Natural killer cell (primary cell): ENCODE data around the gene STMN3. TPM values are rescaled to one million over a fixed set of nuclear protein-coding genes. Genes with fewer than 3 reads are reported as not detected.

Experiments
- ATAC-seq, 3 donors: fragments of 150-1000 bp in 2 of 3; fragments of 200-7000 bp in 1 of 3; cut with Tn5 transposase; 1 replicate in 1 of 3; 2 replicates in 2 of 3; pipeline ENCODE4 v1.10.0; 2021; ENCODE audit warnings: mild to moderate bottlenecking in 2 of 3, moderate library complexity in 2 of 3
- DNase-seq, 2 donors: peaks; one replicate each; pipeline versions ENCODE4 v3.0.0 to v3.0.0-alpha.2; 2013 to 2021; ENCODE audit warnings: mixed read lengths in 1 of 2
- H3K27ac ChIP-seq: one replicate; pipeline ENCODE4 v1.5.1; 2013; ENCODE audit warnings: mild to moderate bottlenecking, low read length
- H3K27me3 ChIP-seq: one replicate; pipeline ENCODE4 v1.6.1; 2013; ENCODE audit warnings: low read length; ENCODE audit not compliant: control insufficient read depth, insufficient read depth
- H3K36me3 ChIP-seq: one replicate; pipeline ENCODE4 v1.6.1; 2013; ENCODE audit warnings: low read length; ENCODE audit not compliant: control insufficient read depth, insufficient read depth
- H3K4me1 ChIP-seq: one replicate; pipeline ENCODE4 v1.6.1; 2013; ENCODE audit warnings: low read length; ENCODE audit not compliant: control insufficient read depth, insufficient read depth
- H3K4me3 ChIP-seq: one replicate; pipeline ENCODE4 v1.5.1; 2013; ENCODE audit warnings: low read length
- H3K9me3 ChIP-seq: one replicate; pipeline ENCODE4 v1.6.1; 2013; ENCODE audit warnings: low read length; ENCODE audit not compliant: control insufficient read depth, insufficient read depth
- H3K27ac Mint-ChIP-seq, 2 donors: one replicate each; pipeline ENCODE4 v1.8.0; 2022; ENCODE audit warnings: mild to moderate bottlenecking in 2 of 2, mixed read lengths in 2 of 2, moderate library complexity in 1 of 2
- H3K27me3 Mint-ChIP-seq, 2 donors: one replicate each; pipeline ENCODE4 v1.8.0; 2022; ENCODE audit warnings: low read depth in 2 of 2, mixed read lengths in 2 of 2
- H3K36me3 Mint-ChIP-seq: one replicate; pipeline ENCODE4 v1.8.0; 2022; ENCODE audit warnings: mixed read lengths
- H3K4me1 Mint-ChIP-seq, 2 donors: one replicate each; pipeline ENCODE4 v1.8.0; 2022; ENCODE audit warnings: mixed read lengths in 2 of 2
- H3K4me3 Mint-ChIP-seq: one replicate; pipeline ENCODE4 v1.8.0; 2022; ENCODE audit warnings: mild to moderate bottlenecking, moderate library complexity, mixed read lengths
- H3K9me3 Mint-ChIP-seq, 2 donors: one replicate each; pipeline ENCODE4 v1.8.0; 2022; ENCODE audit warnings: mixed read lengths in 2 of 2
- CTCF ChIP-seq: fragments of 200-600 bp; IDR thresholded peaks from one replicate; pipeline ENCODE4 v1.8.0; 2022; ENCODE audit warnings: antibody characterized with exemption
- WGBS: methylation state at CpG from one replicate; pipeline ENCODE4 v1.1.7; 2013; ENCODE audit warnings: missing lambda C conversion rate; ENCODE audit not compliant: insufficient coverage; 5-methylcytosine and 5-hydroxymethylcytosine counted together
- intact Hi-C: fragments of 100-400 bp; cut with micrococcal nuclease; formaldehyde crosslinking; loops from one replicate; pipeline ENCODE4 v1.14.2; 2022
- total RNA-seq, 4 donors: library from RNA; stranded (reverse); fragments of 120-200 nt in 1 of 4; gene quantifications; one replicate each; pipeline versions ENCODE4 v1.2.3 to v1.2.4, GENCODE V29; 2013 to 2022

Gene STMN3
- total RNA-seq, 3 donors from 2014 or later (not counting 1 experiment from before 2014, with no cell fraction given), result 6.7 to 12.9 (median 8.3) TPM

- H3K27me3 ChIP-seq, result no peaks in the 10 kb centered on the region
- H3K27ac ChIP-seq, result no peak overlapping the region
- Mint-ChIP-seq H3K27ac (no peak overlapping the region), H3K27me3 (no peaks in the 10 kb centered on the region), H3K4me3 (no peak overlapping the region), H3K36me3 (no peaks in the 10 kb centered on the region), H3K4me1 (no peaks in the 10 kb centered on the region), H3K9me3 (no peaks in the 10 kb centered on the region)
- H3K4me1 ChIP-seq, result no peaks in the 10 kb centered on the region
- intact Hi-C loops, result no loop called here
- ATAC-seq (no peak), DNase-seq (no peak)
- 96% methylated on average over 16 of the region's 16 CpGs for WGBS
- no peak for TF ChIP-seq CTCF
- no peak overlapping the region for H3K4me3 ChIP-seq
- H3K36me3 ChIP-seq, result peaks cover 15% of the 10 kb centered on the region
- no peaks in the 10 kb centered on the region for H3K9me3 ChIP-seq
Measured at GRCh38 chr20:63667858-63668257, 14.6 kb upstream of the STMN3 start.

- H3K27ac ChIP-seq, result no peak overlapping the region
- H3K36me3 Mint-ChIP-seq, result no peaks in the 10 kb centered on the region
- no peak for DNase-seq
- intact Hi-C loops, result no loop called here
- no peak for TF ChIP-seq CTCF
- H3K27ac Mint-ChIP-seq, result no peak overlapping the region
- no peaks in the 10 kb centered on the region for H3K27me3 ChIP-seq
- no peaks in the 10 kb centered on the region for H3K27me3 Mint-ChIP-seq
- no peaks in the 10 kb centered on the region for H3K9me3 Mint-ChIP-seq
- no peak for ATAC-seq
- no peaks in the 10 kb centered on the region for H3K4me1 ChIP-seq
- 97% methylated on average over 14 of the region's 14 CpGs for WGBS
- no peak overlapping the region for H3K4me3 Mint-ChIP-seq
- H3K4me3 ChIP-seq, result no peak overlapping the region
- no peaks in the 10 kb centered on the region for H3K4me1 Mint-ChIP-seq
- H3K9me3 ChIP-seq, result no peaks in the 10 kb centered on the region
- H3K36me3 ChIP-seq, result peaks cover 17% of the 10 kb centered on the region
Measured at GRCh38 chr20:63665708-63666107, 12.5 kb upstream of the STMN3 start.

- Mint-ChIP-seq H3K9me3 (no peaks in the 10 kb centered on the region), H3K36me3 (no peaks in the 10 kb centered on the region), H3K4me1 (no peaks in the 10 kb centered on the region), H3K27ac (no peak overlapping the region), H3K27me3 (no peaks in the 10 kb centered on the region), H3K4me3 (no peak overlapping the region)
- Histone ChIP-seq H3K27ac (no peak overlapping the region), H3K4me1 (no peaks in the 10 kb centered on the region), H3K36me3 (peaks cover 17% of the 10 kb centered on the region), H3K9me3 (no peaks in the 10 kb centered on the region), H3K27me3 (no peaks in the 10 kb centered on the region), H3K4me3 (no peak overlapping the region)
- 91% methylated on average over 18 of the region's 18 CpGs for WGBS
- no peak for TF ChIP-seq CTCF
- DNase-seq (no peak), ATAC-seq (no peak)
- intact Hi-C loops, result no loop called here
Measured at GRCh38 chr20:63664861-63665594, 11.8 kb upstream of the STMN3 start.
